OCI-LY7 (cell line): ENCODE measurements around the gene CPA1.

Experiments
- EZH2phosphoT487 ChIP-seq: fragments of 200-600 bp; sonication (generic); IDR thresholded peaks from 2 replicates; pipeline ENCODE4 v1.6.1; 2018; ENCODE audit warnings: low read depth, borderline replicate concordance, mild to moderate bottlenecking, mixed run types, antibody characterized with exemption, low read length, moderate library complexity, mixed read lengths
- TF ChIP-seq, protein P1 (sequence below): fragments of 200-600 bp; sonication (generic); conservative IDR thresholded peaks from 2 replicates; pipeline ENCODE4 v1.5.1; 2014; ENCODE audit warnings: mild to moderate bottlenecking, antibody characterized with exemption, low read length, moderate library complexity, mixed read lengths

DNA sequence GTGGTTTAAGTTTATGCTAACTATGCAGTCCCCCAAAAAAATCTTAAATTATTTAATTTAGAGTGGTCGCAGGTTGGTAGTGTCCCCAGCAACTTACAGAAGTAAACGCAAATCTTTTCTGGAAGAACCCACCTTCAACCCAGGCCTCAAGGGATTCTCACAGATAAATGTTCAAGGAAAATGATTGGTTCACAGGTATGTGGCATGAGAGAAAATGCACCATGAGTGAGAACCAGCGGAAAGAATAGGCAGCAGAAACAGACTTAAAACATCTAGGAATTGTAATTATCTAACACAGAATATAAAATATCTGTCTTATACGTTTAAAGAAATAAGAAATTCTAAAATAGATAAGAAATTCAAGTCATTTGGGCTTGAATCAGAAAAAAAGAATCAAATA is 38.4 kb upstream of the CPA1 start:
- TF ChIP-seq, protein P1, sequence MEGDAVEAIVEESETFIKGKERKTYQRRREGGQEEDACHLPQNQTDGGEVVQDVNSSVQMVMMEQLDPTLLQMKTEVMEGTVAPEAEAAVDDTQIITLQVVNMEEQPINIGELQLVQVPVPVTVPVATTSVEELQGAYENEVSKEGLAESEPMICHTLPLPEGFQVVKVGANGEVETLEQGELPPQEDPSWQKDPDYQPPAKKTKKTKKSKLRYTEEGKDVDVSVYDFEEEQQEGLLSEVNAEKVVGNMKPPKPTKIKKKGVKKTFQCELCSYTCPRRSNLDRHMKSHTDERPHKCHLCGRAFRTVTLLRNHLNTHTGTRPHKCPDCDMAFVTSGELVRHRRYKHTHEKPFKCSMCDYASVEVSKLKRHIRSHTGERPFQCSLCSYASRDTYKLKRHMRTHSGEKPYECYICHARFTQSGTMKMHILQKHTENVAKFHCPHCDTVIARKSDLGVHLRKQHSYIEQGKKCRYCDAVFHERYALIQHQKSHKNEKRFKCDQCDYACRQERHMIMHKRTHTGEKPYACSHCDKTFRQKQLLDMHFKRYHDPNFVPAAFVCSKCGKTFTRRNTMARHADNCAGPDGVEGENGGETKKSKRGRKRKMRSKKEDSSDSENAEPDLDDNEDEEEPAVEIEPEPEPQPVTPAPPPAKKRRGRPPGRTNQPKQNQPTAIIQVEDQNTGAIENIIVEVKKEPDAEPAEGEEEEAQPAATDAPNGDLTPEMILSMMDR = no peak
- no peak for TF ChIP-seq EZH2phosphoT487
